IMR-90 (cell line): Measurements from ENCODE around the gene NEDD1.

ENCODE experiments used
- BHLHE40 ChIP-seq: fragments of 150-350 bp; IDR thresholded peaks from 2 replicates; pipeline ENCODE4 v1.6.1; 2016; ENCODE audit warnings: mild to moderate bottlenecking, low read depth, low read length
- CEBPB ChIP-seq: IDR thresholded peaks from 2 replicates; pipeline ENCODE4 v1.6.1; 2012; ENCODE audit warnings: low read depth, low read length, improper control_type of control experiment
- CTCF ChIP-seq: conservative IDR thresholded peaks from 2 replicates; pipeline ENCODE4 v1.5.1; 2012; ENCODE audit warnings: mild to moderate bottlenecking, low read depth, low read length, improper control_type of control experiment
- ELK1 ChIP-seq: fragments of 150-350 bp; IDR thresholded peaks from 2 replicates; pipeline ENCODE4 v1.6.1; 2016; ENCODE audit warnings: low read depth, mild to moderate bottlenecking, low read length, moderate library complexity, borderline replicate concordance
- MAZ ChIP-seq: IDR thresholded peaks from 2 replicates; pipeline ENCODE4 v1.6.1; 2012; ENCODE audit warnings: low read depth, mild to moderate bottlenecking, low read length, improper control_type of control experiment, moderate library complexity, borderline replicate concordance
- NFE2L2 ChIP-seq: fragments of 150-350 bp; IDR thresholded peaks from 2 replicates; pipeline ENCODE4 v1.6.1; 2016; ENCODE audit warnings: low read depth, mild to moderate bottlenecking, low read length
- POLR2A ChIP-seq: IDR thresholded peaks from 2 replicates; pipeline ENCODE4 v1.6.1; 2012; ENCODE audit warnings: mild to moderate bottlenecking, low read depth, low read length
- RFX5 ChIP-seq: IDR thresholded peaks from 2 replicates; pipeline ENCODE4 v1.8.0; 2012; ENCODE audit warnings: low read depth, mild to moderate bottlenecking, low read length, moderate library complexity
- SMC3 ChIP-seq: fragments of 150-350 bp; IDR thresholded peaks from 2 replicates; pipeline ENCODE4 v1.6.1; 2016; ENCODE audit warnings: low read depth, mild to moderate bottlenecking, antibody characterized with exemption, low read length, moderate library complexity

GRCh38 chr12:96872961-96873360 is 34.1 kb upstream of the NEDD1 start:
- TF ChIP-seq NFE2L2 (no peak), CTCF (no peak), POLR2A (no peak), CEBPB (no peak), ELK1 (no peak), BHLHE40 (no peak), RFX5 (no peak), MAZ (no peak), SMC3 (no peak)
